HG03108 (cell line): ENCODE data around the gene MYH11.
"Not testable (repeated sequence)": the region's sequence is repeated elsewhere in the genome, so short reads cannot be mapped to it uniquely, and the experiment has no call there.

Source experiments
- ATAC-seq: cut with Tn5 transposase; IDR thresholded peaks from one replicate; pipeline ENCODE4 v1.9.1; 2021; ENCODE audit warnings: moderate library complexity; ENCODE audit not compliant: unreplicated experiment

MYH11 gene

GRCh38 chr16:15811481-15812400, 45.1 kb downstream of the MYH11 start:
- no peak for ATAC-seq

GRCh38 chr16:15810949-15811348, 45.9 kb downstream of the MYH11 start:
- ATAC-seq = no peak

GRCh38 chr16:15810411-15810810, 46.4 kb downstream of the MYH11 start:
- no peak for ATAC-seq

- ATAC-seq = not testable (repeated sequence)
These were observed 47.5 kb downstream of the MYH11 start for GRCh38 chr16:15809297-15809696.

- ATAC-seq = no peak
These were observed 48.8 kb downstream of the MYH11 start for GRCh38 chr16:15808071-15808470.

- ATAC-seq = no peak
These were observed 49.2 kb downstream of the MYH11 start for GRCh38 chr16:15807603-15808009.

GRCh38 chr16:15803618-15804017, 53.2 kb downstream of the MYH11 start:
- no peak for ATAC-seq

- no peak for ATAC-seq
These were observed 56.9 kb downstream of the MYH11 start for GRCh38 chr16:15799851-15800495.

GRCh38 chr16:15798671-15799070, 58.2 kb downstream of the MYH11 start:
- no peak for ATAC-seq

GRCh38 chr16:15796885-15797284, 59.9 kb downstream of the MYH11 start:
- no peak for ATAC-seq

GRCh38 chr16:15795615-15796014, 61.2 kb downstream of the MYH11 start:
- no peak for ATAC-seq

- no peak for ATAC-seq
These were observed 64.3 kb downstream of the MYH11 start for GRCh38 chr16:15792563-15792971.

GRCh38 chr16:15790458-15790857, 66.4 kb downstream of the MYH11 start:
- no peak for ATAC-seq

- ATAC-seq = not testable (repeated sequence)
These were observed 67.0 kb downstream of the MYH11 start for GRCh38 chr16:15789816-15790215.

- no peak for ATAC-seq
These were observed 68.0 kb downstream of the MYH11 start for GRCh38 chr16:15788846-15789239.

GRCh38 chr16:15786501-15786900, 70.3 kb downstream of the MYH11 start:
- no peak for ATAC-seq

- ATAC-seq = no peak
These were observed 71.3 kb downstream of the MYH11 start for GRCh38 chr16:15785386-15786059.

- ATAC-seq = no peak
These were observed 72.8 kb downstream of the MYH11 start for GRCh38 chr16:15783985-15784384.

GRCh38 chr16:15782573-15783365, 74.1 kb downstream of the MYH11 start:
- ATAC-seq = no peak

GRCh38 chr16:15781650-15782049, 75.2 kb downstream of the MYH11 start:
- ATAC-seq = no peak

- no peak for ATAC-seq
These were observed 76.0 kb downstream of the MYH11 start for GRCh38 chr16:15780805-15781204.
